Endothelial cell (in vitro differentiated cells): Measurements from ENCODE around the gene FAM83F. TPM values are rescaled to one million over a fixed set of nuclear protein-coding genes. Genes with fewer than 3 reads are reported as not detected.

Source experiments
- DNase-seq: peaks from one replicate; pipeline ENCODE4 v3.0.0; 2021; ENCODE audit warnings: low spot score
- H3K27ac Mint-ChIP-seq: one replicate; pipeline ENCODE4 v1.8.0; 2021; ENCODE audit warnings: mixed read lengths, inconsistent platforms; ENCODE audit not compliant: unreplicated experiment
- H3K27me3 Mint-ChIP-seq: one replicate; pipeline ENCODE4 v1.8.0; 2021; ENCODE audit warnings: mild to moderate bottlenecking, moderate library complexity, mixed read lengths, inconsistent platforms; ENCODE audit not compliant: unreplicated experiment
- H3K36me3 Mint-ChIP-seq: one replicate; pipeline ENCODE4 v1.8.0; 2021; ENCODE audit warnings: mild to moderate bottlenecking, low read depth, mixed read lengths, inconsistent platforms; ENCODE audit not compliant: unreplicated experiment
- H3K4me1 Mint-ChIP-seq: one replicate; pipeline ENCODE4 v1.8.0; 2021; ENCODE audit warnings: mild to moderate bottlenecking, mixed read lengths, inconsistent platforms; ENCODE audit not compliant: unreplicated experiment
- H3K4me3 Mint-ChIP-seq: one replicate; pipeline ENCODE4 v1.8.0; 2021; ENCODE audit warnings: mild to moderate bottlenecking, mixed read lengths, inconsistent platforms; ENCODE audit not compliant: unreplicated experiment
- H3K9me3 Mint-ChIP-seq: one replicate; pipeline ENCODE4 v1.8.0; 2021; ENCODE audit warnings: mixed read lengths, inconsistent platforms; ENCODE audit not compliant: unreplicated experiment
- total RNA-seq: library from RNA; stranded (reverse); fragmentation: NEBNext Ultra II Directional; extraction: Animal tissue kit (Norgen Biotek cat#: 25700); gene quantifications from one replicate; pipeline ENCODE4 v1.2.1, GENCODE V29; 2021; ENCODE audit not compliant: unreplicated experiment
- TF ChIP-seq, protein P1 (sequence below): fragments of 200-600 bp; sonication (generic); IDR thresholded peaks from one replicate; pipeline ENCODE4 v1.5.0; 2021; ENCODE audit warnings: antibody characterized with exemption; ENCODE audit not compliant: unreplicated experiment

FAM83F gene
- total RNA-seq, 1 donor from 2014 or later: 3.5 TPM

DNA sequence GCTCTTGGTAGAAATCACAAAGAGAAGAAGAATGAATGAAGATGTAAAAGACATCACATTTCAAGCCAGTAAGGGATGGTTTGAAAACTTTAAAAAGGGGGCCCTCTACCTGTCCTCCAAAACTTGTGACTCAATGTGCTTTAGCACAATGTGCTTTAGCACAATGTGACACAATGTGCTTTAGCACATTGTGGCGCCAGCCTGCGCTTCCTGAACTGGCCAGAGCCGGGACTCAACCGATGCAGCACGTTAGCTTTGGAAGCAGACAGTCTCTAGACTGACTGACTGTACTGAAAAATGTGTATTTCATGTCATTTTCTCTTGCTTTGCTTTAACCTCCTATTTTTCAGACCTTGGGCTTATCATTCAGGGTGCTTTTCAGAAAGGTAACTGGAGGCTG lies 63.5 kb downstream of the FAM83F start:
- no peaks in the 10 kb centered on the region for H3K9me3 Mint-ChIP-seq
- TF ChIP-seq, protein P1, sequence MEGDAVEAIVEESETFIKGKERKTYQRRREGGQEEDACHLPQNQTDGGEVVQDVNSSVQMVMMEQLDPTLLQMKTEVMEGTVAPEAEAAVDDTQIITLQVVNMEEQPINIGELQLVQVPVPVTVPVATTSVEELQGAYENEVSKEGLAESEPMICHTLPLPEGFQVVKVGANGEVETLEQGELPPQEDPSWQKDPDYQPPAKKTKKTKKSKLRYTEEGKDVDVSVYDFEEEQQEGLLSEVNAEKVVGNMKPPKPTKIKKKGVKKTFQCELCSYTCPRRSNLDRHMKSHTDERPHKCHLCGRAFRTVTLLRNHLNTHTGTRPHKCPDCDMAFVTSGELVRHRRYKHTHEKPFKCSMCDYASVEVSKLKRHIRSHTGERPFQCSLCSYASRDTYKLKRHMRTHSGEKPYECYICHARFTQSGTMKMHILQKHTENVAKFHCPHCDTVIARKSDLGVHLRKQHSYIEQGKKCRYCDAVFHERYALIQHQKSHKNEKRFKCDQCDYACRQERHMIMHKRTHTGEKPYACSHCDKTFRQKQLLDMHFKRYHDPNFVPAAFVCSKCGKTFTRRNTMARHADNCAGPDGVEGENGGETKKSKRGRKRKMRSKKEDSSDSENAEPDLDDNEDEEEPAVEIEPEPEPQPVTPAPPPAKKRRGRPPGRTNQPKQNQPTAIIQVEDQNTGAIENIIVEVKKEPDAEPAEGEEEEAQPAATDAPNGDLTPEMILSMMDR: no peak
- H3K4me1 Mint-ChIP-seq: peaks cover 38% of the 10 kb centered on the region
- peak overlapping the region; percentile 85 for H3K27ac Mint-ChIP-seq
- peak; percentile 26 for DNase-seq
- peaks cover 2% of the 10 kb centered on the region for H3K27me3 Mint-ChIP-seq
- H3K4me3 Mint-ChIP-seq: no peak overlapping the region
- H3K36me3 Mint-ChIP-seq: no peaks in the 10 kb centered on the region

DNA sequence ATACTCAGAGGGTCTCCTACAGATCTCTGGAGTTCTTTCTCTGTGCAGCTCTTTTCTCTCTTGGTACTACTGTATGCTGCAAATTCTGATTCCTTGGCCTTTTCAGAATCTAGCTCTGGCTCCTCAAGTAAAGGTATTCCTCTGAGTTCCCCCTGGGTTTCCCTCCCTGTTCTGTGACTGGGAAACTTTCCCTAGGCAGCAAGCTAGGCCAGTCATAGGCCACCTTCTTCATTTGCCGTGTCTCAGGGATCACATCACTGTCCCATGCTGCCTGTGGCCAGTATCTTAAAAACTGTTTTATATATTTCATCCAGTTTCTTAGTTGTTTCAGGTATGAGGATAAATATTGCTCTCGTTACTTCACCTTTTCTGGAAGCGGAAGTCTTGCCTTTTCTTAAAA lies 71.2 kb downstream of the FAM83F start:
- Mint-ChIP-seq H3K9me3 (no peaks in the 10 kb centered on the region), H3K27ac (no peak overlapping the region)
- TF ChIP-seq, protein P1: no peak

GRCh38 chr22:40067639-40068038 lies 72.9 kb downstream of the FAM83F start:
- Mint-ChIP-seq H3K27ac (no peak overlapping the region), H3K36me3 (no peaks in the 10 kb centered on the region)

More for the DNA sequence above, 71.2 kb downstream of the FAM83F start:
- no peak for DNase-seq
- Mint-ChIP-seq H3K36me3 (no peaks in the 10 kb centered on the region), H3K27me3 (no peaks in the 10 kb centered on the region), H3K4me3 (no peak overlapping the region), H3K4me1 (no peaks in the 10 kb centered on the region)

GRCh38 chr22:40070701-40071100 lies 75.9 kb downstream of the FAM83F start:
- DNase-seq: no peak
- Mint-ChIP-seq H3K9me3 (no peaks in the 10 kb centered on the region), H3K27me3 (no peaks in the 10 kb centered on the region), H3K36me3 (no peaks in the 10 kb centered on the region), H3K4me3 (no peak overlapping the region), H3K27ac (no peak overlapping the region), H3K4me1 (no peaks in the 10 kb centered on the region)
- TF ChIP-seq, protein P1: no peak

More at GRCh38 chr22:40067639-40068038, 72.9 kb downstream of the FAM83F start:
- Mint-ChIP-seq H3K4me1 (no peaks in the 10 kb centered on the region), H3K27me3 (no peaks in the 10 kb centered on the region), H3K4me3 (no peak overlapping the region), H3K9me3 (no peaks in the 10 kb centered on the region)
- DNase-seq: no peak
- TF ChIP-seq, protein P1: no peak

DNA sequence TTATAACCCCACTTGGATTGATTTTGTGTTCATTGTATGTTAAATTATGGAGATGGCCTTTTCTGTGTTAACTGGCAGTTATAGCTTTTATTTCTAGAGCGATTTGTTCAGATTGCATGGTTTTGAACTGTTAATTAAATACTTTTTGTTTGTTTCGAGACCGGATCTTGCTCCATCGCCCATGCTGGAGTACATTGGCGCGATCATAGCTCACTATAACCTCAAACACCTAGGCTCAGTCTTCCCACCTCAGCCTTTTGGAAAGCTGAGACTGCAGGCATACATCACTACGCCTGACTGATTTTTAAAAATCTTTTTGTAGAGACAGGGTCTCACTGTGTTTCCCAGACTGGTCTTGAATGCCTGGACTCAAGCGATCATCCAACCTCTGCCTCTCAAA lies 77.0 kb downstream of the FAM83F start:
- no peaks in the 10 kb centered on the region for H3K36me3 Mint-ChIP-seq
- no peak overlapping the region for H3K4me3 Mint-ChIP-seq
- no peaks in the 10 kb centered on the region for H3K9me3 Mint-ChIP-seq
- no peak overlapping the region for H3K27ac Mint-ChIP-seq
- no peaks in the 10 kb centered on the region for H3K27me3 Mint-ChIP-seq
- no peak for DNase-seq
- peaks cover 2% of the 10 kb centered on the region for H3K4me1 Mint-ChIP-seq
- TF ChIP-seq, protein P1: no peak
